ENCODE measurements around the gene VMP1.
"Not testable (repeated sequence)": the region's sequence is repeated elsewhere in the genome, so short reads cannot be mapped to it uniquely, and the experiment has no call there.

Gene VMP1

DNA sequence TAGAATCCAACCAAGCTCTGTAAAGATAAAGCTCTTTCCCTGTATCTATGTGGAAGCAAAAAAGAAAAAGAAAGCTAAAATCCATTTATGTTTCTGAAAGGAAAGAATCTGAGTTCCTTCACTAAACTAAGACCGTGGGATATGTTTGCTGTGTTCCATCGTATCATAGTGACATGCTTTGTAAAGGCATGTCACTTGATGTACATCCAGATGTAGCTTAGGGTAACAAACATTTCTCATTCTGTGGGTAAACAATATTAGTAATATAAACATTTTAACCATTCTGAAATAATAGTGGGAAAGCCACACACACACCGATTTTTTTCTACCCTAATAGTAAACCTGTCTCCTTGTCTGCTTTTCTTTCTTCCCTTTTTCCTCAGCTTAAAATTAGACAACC, 107.2 kb downstream of the VMP1 start:
- DNase-seq, result no peak

DNA sequence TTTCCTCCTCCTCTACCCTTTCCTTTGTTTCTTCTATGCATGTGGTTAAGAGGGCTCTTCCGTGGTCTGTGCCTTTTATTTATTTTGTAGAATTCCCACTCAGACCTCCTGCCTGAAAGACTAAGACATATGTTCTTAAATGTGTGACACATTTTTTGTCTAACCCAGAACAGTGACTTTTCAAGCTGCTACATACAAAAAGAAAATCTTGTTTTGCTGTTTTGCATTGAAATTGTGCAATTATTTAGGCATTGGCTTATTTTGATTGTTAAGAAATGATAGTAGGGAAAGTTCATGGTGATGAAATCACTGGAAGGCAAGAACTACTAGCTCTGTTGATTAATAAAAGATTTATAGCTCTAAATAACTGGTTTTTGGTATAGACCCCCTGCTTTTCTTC, 108.5 kb downstream of the VMP1 start:
- no peak for DNase-seq

DNA sequence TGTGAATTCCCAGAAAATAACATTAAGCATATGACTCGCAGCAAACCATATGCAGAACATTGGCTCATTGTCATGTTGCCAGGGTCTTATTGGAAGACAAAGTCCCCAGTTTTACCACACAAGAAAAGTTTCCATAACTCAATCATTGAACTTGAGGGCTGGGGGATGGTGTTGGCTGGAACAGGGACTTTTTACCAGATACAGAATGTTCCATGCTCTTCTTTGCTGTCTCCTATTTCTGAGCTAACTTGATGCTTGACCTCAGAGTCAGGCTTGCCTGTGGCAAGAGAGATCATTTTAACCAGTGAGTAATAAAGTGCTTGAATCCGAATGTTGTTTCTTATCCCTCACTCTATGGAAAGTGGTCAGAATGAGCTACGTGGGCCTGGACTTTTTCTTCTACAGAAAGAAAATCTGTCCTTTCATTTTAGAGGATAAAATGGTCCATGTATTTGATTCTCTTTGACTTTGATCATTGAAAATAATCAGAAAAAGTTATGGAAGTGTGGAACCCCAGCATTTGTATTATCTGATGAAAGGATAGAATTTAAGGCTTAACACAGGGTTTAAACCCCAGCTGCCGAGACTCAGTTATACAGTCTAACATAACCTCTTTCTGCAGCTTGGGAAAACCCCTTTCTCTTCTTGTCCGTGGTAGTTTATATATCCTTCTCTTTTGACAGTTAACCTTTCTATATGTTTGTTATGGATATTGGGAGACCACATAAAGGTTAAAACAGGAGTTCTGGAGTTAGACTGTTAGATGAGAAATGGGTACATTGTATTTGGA, 118.3 kb downstream of the VMP1 start:
- no peak for DNase-seq

GRCh38 chr17:59826706-59827453, 119.4 kb downstream of the VMP1 start:
- no peak for DNase-seq

- DNase-seq, result no peak
Observed at GRCh38 chr17:59827721-59828477, 120.4 kb downstream of the VMP1 start.

GRCh38 chr17:59828478-59828760, 121.0 kb downstream of the VMP1 start:
- DNase-seq, result no peak

DNA sequence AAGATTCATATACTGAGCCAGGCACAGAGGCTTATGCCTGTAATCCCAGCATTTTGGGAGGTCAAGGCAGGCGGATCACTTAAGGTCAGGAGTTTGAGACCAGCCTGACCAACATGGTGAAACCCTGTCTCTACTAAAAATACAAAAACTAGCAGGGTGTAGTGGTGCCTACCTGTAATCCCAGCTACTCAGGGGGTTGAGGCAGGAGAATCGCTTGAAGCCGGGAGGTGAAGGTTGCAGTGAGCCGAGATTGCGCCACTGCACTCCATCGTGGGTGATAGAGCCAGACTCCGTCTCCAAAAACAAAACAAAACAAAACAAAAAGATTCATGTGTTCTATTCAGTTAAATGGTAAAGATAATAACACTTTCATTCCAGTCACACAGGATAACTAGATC, 121.4 kb downstream of the VMP1 start:
- DNase-seq, result not testable (repeated sequence)

DNA sequence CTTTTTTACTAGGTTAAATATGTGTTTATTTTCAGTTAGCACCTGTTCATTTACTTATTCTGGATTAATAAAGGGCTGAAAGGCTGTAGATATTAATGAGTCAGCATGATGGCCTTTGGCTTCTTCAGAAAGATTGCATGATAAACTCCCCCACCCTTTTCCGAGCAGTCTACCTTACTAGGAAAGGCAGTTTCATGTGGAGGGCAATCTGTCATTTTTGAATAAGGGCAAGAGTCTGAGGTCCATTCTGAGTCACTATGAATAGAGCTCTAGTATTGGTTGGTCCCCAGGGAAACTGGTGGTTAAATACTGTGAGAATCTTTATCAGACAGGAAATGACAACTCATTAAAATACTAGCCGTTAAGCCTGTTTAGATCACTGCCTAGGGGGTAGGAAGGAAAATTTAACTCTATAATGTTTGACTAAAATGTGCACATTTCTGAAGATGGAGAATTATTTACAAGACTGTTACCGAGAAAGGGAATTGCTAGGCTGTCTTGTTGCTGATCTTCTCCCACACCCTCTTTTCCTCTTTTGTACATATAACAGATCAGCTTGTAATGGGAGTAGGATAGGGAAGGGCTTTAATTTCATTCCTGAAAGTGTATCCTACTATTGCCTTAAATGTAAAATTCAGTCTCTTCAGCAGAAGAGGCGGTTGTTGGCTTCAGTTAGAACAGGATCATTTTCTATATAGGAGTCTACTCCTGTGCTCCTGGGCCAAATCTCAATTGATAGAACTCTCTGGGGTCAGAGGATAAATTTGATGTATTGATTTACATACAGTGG, 122.0 kb downstream of the VMP1 start:
- peak; percentile 73 for DNase-seq

DNA sequence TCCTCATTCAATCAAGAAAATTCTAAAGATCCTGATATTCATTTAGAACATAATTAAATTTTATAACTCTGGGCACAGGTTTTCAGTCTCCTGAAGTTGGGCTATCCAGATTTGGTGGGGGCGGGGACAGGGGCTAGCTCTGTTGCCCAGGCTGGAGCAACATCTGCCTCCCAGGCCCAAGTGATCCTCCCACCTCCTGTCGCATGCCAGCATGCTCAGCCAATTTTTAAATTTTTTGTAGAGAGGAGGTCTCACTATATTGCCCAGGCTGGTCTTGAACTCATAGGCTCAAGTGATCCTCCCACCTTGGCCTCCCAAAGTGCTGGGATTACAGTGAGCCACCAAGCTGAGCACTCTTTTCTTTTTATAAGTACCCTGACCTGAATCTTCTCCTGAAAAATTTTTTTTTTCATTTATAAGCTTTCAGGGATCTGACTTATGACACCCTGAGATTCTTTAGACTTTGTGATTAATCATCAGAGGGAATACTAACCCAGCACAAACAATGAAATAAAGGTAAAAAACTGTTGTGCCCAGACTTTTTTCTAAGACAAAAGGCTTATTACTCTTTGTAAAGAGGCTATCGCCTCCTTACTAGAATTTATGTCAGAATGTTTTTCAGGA, 122.7 kb downstream of the VMP1 start:
- no peak for DNase-seq

GRCh38 chr17:59830846-59831486, 123.5 kb downstream of the VMP1 start:
- no peak for DNase-seq

DNA sequence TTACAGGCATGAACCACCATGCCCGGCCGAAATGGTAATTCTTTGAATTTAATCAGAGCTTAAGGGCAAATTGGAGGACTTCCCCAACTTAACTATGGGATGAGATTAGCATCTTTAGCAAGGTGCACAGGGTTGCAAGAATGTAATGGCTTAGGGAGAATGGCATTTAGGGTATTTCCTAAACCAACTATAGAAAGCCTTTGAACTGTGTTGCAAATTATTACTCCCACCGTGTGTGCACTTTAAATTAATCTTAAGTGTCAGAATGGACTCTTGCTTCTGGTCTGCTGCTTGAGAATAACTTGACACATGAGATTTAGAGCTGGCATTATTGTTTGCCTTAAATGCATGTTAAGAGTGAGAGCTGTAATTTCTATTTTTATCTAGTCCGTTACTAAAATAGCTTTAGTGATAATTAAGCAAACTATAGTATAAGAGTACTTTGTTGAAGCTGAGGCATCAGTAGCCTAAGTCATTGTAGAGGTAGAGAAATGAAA, 125.5 kb downstream of the VMP1 start:
- no peak for DNase-seq

GRCh38 chr17:59837308-59838051, 130.0 kb downstream of the VMP1 start:
- peak; percentile 97 for DNase-seq

GRCh38 chr17:59838052-59838916, 130.8 kb downstream of the VMP1 start:
- DNase-seq, result peak; percentile 28

DNA sequence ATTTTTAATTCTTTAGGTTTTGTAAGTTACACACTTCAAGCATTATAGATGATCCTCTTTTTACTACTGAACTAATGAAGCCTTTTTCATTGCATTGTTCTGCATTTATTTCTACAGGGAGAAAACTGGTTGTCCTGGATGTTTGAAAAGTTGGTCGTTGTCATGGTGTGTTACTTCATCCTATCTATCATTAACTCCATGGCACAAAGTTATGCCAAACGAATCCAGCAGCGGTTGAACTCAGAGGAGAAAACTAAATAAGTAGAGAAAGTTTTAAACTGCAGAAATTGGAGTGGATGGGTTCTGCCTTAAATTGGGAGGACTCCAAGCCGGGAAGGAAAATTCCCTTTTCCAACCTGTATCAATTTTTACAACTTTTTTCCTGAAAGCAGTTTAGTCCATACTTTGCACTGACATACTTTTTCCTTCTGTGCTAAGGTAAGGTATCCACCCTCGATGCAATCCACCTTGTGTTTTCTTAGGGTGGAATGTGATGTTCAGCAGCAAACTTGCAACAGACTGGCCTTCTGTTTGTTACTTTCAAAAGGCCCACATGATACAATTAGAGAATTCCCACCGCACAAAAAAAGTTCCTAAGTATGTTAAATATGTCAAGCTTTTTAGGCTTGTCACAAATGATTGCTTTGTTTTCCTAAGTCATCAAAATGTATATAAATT, 132.3 kb downstream of the VMP1 start:
- no peak for DNase-seq

DNA sequence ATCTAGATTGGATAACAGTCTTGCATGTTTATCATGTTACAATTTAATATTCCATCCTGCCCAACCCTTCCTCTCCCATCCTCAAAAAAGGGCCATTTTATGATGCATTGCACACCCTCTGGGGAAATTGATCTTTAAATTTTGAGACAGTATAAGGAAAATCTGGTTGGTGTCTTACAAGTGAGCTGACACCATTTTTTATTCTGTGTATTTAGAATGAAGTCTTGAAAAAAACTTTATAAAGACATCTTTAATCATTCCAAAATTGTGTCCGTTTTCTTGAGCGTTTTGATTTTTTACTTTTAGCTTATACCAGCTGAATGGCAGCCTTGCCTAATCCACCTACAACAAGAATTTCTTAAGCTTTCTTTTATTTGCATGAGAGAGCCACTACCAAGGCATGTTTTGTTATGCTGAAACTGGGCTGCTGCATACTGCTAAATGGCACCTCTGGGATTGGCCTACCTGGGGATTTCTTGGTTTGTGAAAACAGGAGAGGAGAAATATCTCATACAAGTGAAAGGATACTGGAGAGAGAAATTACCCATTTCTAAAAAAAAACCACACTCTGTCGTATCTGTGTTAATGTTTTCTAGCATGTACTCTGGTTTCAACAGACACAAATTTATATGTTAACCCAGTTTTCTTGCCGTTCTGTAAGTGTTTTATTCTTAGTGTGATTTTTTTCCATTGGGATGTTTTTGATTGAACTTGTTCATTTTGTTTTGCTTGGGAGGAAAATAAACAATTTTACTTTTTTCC, 133.1 kb downstream of the VMP1 start:
- no peak for DNase-seq

GRCh38 chr17:59841091-59841881, 133.8 kb downstream of the VMP1 start:
- not testable (repeated sequence) for DNase-seq

DNA sequence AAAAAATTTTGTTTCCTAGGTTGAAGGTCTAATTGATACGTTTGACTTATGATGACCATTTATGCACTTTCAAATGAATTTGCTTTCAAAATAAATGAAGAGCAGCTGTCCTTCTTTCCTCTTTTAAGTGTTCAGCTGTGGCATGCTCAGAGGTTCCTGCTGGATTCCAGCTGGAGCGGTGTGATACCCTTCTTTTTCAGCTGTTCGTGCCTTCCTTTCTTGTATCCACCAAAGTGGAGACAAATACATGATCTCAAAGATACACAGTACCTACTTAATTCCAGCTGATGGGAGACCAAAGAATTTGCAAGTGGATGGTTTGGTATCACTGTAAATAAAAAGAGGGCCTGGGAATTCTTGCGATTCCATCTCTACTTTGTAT, 134.4 kb downstream of the VMP1 start:
- not testable (repeated sequence) for DNase-seq
